ENCODE data around the gene NPAS1. TPM values are rescaled to one million over a fixed set of nuclear protein-coding genes. Genes with fewer than 3 reads are reported as not detected.

The NPAS1 gene
- total RNA-seq, 3 donors from 2014 or later = 2.5 TPM; not detected in 2

DNA sequence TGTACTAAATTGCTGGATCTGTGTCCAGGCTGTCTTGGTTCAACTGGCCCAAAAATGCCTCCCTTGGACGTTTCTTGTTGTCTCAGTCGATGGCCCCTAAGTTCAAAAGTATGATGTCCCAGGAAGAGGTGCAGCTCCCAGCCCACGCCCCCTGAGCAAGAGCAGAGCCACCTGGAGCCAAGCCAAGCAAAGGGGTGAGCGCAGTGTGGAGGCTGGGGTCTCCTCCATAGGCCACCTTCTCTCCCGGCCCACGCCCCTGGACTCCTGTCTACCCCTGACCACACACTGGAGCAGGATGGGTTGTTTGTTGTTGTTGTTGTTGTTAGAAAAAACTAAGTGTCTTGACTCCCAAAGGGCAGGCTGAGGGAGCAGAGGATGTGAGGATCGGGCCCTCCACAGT is 26.0 kb upstream of the NPAS1 start:
- Histone ChIP-seq H3K4me1 (peaks cover 0 to 3% of the 10 kb centered on the region in 2 donors), H3K4me3 (no peak overlapping the region), H3K36me3 (peaks cover 5% of the 10 kb centered on the region), H3K27ac (no peak overlapping the region), H3K9me3 (no peaks in the 10 kb centered on the region), H3K27me3 (no peaks in the 10 kb centered on the region)
- intact Hi-C loops (cut with DNase I; ENCODE audit: low total_unique reads) = loop anchor here (5.0 kb wide), 1 partner anchor 136 kb away; no protein-coding TSS in a partner anchor
- no peak for DNase-seq (ENCODE audit: low spot score in 2 of 2)
- no peak for TF ChIP-seq POLR2A (IDR thresholded peaks at IDR 0.05)
- TF ChIP-seq POLR2AphosphoS5 (IDR thresholded peaks at IDR 0.05) = no peak
- TF ChIP-seq, protein P1, sequence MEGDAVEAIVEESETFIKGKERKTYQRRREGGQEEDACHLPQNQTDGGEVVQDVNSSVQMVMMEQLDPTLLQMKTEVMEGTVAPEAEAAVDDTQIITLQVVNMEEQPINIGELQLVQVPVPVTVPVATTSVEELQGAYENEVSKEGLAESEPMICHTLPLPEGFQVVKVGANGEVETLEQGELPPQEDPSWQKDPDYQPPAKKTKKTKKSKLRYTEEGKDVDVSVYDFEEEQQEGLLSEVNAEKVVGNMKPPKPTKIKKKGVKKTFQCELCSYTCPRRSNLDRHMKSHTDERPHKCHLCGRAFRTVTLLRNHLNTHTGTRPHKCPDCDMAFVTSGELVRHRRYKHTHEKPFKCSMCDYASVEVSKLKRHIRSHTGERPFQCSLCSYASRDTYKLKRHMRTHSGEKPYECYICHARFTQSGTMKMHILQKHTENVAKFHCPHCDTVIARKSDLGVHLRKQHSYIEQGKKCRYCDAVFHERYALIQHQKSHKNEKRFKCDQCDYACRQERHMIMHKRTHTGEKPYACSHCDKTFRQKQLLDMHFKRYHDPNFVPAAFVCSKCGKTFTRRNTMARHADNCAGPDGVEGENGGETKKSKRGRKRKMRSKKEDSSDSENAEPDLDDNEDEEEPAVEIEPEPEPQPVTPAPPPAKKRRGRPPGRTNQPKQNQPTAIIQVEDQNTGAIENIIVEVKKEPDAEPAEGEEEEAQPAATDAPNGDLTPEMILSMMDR (IDR thresholded peaks at IDR 0.05) = no peak

DNA sequence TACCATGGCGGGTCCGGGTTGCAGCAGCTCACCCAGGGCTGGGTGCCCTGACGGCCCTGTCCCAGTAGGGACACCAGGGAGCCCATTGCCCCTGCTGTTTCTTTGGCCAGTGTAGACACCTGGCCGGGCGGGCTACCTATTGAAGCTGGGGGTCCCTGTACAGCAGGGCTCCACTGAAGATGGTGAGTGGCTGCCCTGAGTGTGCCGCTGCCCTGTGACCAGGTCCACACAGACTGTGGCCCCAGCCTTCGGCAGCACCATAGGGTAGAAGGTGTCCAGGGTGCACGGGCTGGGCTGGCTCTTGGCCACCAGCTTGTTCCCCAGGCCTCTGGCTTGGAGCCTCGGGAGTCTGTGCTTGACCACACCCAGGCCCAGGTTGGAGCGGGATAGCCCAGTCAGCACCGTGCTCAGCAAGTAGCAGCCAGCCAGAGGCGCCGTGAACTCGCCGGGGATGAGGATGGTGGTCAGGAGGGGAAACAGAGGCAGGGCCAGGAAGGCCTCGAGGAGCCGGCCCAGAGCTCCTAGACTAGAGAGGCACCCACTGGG is 25.4 kb upstream of the NPAS1 start:
- Histone ChIP-seq H3K4me1 (peaks cover 0 to 3% of the 10 kb centered on the region in 2 donors), H3K27me3 (no peaks in the 10 kb centered on the region), H3K36me3 (peaks cover 5% of the 10 kb centered on the region), H3K27ac (no peak overlapping the region), H3K4me3 (no peak overlapping the region), H3K9me3 (no peaks in the 10 kb centered on the region)
- no peak for DNase-seq (ENCODE audit: low spot score in 2 of 2)
- TF ChIP-seq, protein P1 (IDR thresholded peaks at IDR 0.05) = no peak
- TF ChIP-seq POLR2AphosphoS5 (IDR thresholded peaks at IDR 0.05) (no peak), POLR2A (IDR thresholded peaks at IDR 0.05) (no peak)
- intact Hi-C loops (cut with DNase I; ENCODE audit: low total_unique reads) = loop anchor here (5.0 kb wide), 1 partner anchor 137 kb away; no protein-coding TSS in a partner anchor

DNA sequence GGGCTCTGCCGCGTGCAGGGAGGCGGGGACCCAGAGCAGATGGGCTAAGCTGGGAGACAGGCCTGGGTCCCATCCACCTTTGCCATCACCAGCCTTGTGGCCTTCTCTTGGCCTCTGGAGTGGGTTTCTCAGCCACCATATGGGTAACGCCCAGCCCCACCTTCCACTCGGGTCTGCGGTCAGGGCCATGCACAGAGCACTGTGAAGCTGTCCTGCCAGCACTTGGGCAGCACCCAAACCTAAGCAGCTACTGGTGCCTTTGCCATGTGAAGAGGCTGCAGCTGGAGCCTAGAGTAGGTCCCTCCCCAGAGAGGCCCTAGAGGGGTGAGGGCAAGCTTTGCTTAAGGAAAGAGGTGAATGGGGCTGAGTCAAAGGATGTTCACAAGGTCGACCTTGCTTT is 24.1 kb upstream of the NPAS1 start:
- no peak for DNase-seq (ENCODE audit: low spot score in 2 of 2)
- Histone ChIP-seq H3K36me3 (peaks cover 5% of the 10 kb centered on the region), H3K27ac (no peak overlapping the region), H3K4me3 (no peak overlapping the region), H3K9me3 (no peaks in the 10 kb centered on the region), H3K27me3 (no peaks in the 10 kb centered on the region), H3K4me1 (peaks cover 0 to 3% of the 10 kb centered on the region in 2 donors)
- TF ChIP-seq POLR2AphosphoS5 (IDR thresholded peaks at IDR 0.05) = no peak
- intact Hi-C loops (cut with DNase I; ENCODE audit: low total_unique reads) = no loop called here

DNA sequence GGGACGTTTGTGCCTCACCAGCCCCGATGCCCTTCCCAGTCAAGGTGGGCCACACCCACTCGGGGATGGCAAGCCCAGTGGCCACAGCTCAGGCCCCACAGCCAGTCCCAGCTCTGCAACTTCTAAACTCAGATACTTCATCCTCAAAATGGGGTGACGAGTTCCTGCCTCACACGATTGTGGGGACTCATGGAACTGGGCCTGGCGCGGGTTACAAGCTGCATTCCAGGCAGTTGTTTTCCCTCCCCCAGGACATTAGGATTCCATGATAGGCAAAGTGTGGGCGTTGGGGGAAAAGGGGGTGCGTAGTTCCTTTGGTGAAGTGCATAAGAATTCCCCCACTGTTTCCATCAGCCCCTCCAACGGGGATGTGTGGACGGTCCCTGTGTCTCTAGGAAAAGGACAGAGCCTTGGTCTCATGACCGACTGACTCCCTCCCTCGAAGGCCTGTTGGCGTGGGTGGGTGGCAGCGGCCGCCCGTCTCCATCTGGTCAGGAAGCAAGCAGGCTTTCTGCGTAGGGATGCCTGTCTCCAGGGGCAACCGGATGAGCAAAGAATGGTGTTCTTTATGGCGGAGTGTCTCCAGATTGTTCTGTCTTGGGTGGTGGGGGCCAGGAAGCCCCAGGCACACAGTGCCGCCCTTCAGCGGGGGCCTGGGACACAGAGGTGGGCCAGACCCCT is 21.1 kb upstream of the NPAS1 start:
- Histone ChIP-seq H3K9me3 (no peaks in the 10 kb centered on the region), H3K27ac (peak overlapping the region; percentile 7 to 63), H3K4me1 (no peaks in the 10 kb centered on the region), H3K27me3 (no peaks in the 10 kb centered on the region), H3K4me3 (no peak overlapping the region), H3K36me3 (peaks cover 8% of the 10 kb centered on the region)
- TF ChIP-seq, protein P1 (IDR thresholded peaks at IDR 0.05) = no peak
- TF ChIP-seq POLR2A (IDR thresholded peaks at IDR 0.05) (no peak), POLR2AphosphoS5 (IDR thresholded peaks at IDR 0.05) (no peak)
- intact Hi-C loops (cut with DNase I; ENCODE audit: low total_unique reads) = no loop called here
- DNase-seq (ENCODE audit: low spot score in 2 of 2) = no peak

DNA sequence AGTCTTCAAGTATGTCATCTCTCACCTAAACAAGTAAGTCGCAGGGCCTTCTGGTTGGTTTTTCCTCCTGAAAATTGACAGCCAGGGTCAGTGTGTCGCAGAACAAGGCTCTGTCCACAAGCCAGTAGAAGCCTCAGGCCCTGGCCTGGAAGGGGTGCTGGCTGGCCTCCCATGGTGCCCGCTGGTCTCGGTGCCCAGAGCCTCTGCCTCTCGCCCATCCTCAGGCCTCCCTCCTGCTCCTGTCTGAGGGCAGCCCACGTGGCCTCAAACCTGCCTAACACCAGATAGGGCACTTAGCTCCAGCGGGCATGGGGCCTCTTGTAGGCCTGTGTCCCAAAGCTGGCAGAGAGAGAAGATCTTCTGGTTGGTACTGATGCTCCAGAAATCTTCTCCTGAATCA is 20.3 kb upstream of the NPAS1 start:
- DNase-seq (ENCODE audit: low spot score in 2 of 2) = no peak
- Histone ChIP-seq H3K4me3 (no peak overlapping the region), H3K27me3 (no peaks in the 10 kb centered on the region), H3K27ac (peak overlapping the region in 1 of 2 donors; percentile 7), H3K4me1 (no peaks in the 10 kb centered on the region), H3K9me3 (no peaks in the 10 kb centered on the region), H3K36me3 (peaks cover 8% of the 10 kb centered on the region)
- intact Hi-C loops (cut with DNase I; ENCODE audit: low total_unique reads) = no loop called here
- TF ChIP-seq POLR2A (IDR thresholded peaks at IDR 0.05) = no peak
- TF ChIP-seq POLR2AphosphoS5 (IDR thresholded peaks at IDR 0.05) = no peak
- TF ChIP-seq, protein P1 (IDR thresholded peaks at IDR 0.05) = no peak
